Endothelial cell of umbilical vein (primary cell): ENCODE results near the gene GZMM. TPM values are rescaled to one million over a fixed set of nuclear protein-coding genes. Genes with fewer than 3 reads are reported as not detected.

ENCODE experiments used
- BruUV-seq: library from RNA; stranded (reverse); fragments of 400-500 nt; replicated peaks from 2 replicates; lab custom pipeline; 2021; lab: Mats Ljungman, UMichigan
- CTCF ChIA-PET: fragments of 300-600, 350-600 bp; sonication (Branson Sonifier 250); formaldehyde crosslinking; loops from one replicate; lab custom pipeline; 2021; ENCODE audit warnings: antibody characterized with exemption, inconsistent platforms; lab: Charles Lee
- POLR2A ChIA-PET: fragments of 300-600, 350-600 bp; sonication (Branson Sonifier 250); formaldehyde crosslinking; loops from one replicate; lab custom pipeline; 2021; ENCODE audit warnings: antibody characterized with exemption, inconsistent platforms; lab: Charles Lee
- DNase-seq: peaks from one replicate; pipeline ENCODE4 v3.0.0-alpha.2; 2011; ENCODE audit warnings: low read depth, low spot score
- FAIRE-seq: peaks from 2 replicates; lab custom pipeline; 2011; peaks lifted over from hg19 to GRCh38; lab: Jason Lieb, UNC
- H2AFZ ChIP-seq: 2 replicates; pipeline ENCODE4 v1.6.0; 2012; ENCODE audit warnings: low read depth, low read length, control low read depth, inconsistent platforms
- H3K27ac ChIP-seq: 2 replicates; pipeline ENCODE4 v1.5.1; 2011; ENCODE audit warnings: low read depth, mild to moderate bottlenecking, control low read depth, low read length, moderate library complexity; ENCODE audit not compliant: insufficient read depth
- H3K27me3 ChIP-seq, 2 experiments: 2 replicates each; pipeline versions ENCODE4 v1.6.0 to v1.6.1; 2011; ENCODE audit warnings: low read length in 2 of 2, mixed read lengths in 1 of 2; ENCODE audit not compliant: control insufficient read depth in 2 of 2, insufficient read depth in 2 of 2
- H3K36me3 ChIP-seq, 2 experiments: 2 replicates in 1 of 2; 3 replicates in 1 of 2; pipeline ENCODE4 v1.5.1; 2011; ENCODE audit warnings: low read length in 2 of 2, mild to moderate bottlenecking in 1 of 2, moderate library complexity in 1 of 2; ENCODE audit not compliant: control insufficient read depth in 2 of 2, insufficient read depth in 2 of 2; ENCODE audit errors: extremely low read depth in 1 of 2
- H3K4me1 ChIP-seq: 3 replicates; pipeline ENCODE4 v1.5.1; 2011; ENCODE audit warnings: mild to moderate bottlenecking, low read length; ENCODE audit not compliant: control insufficient read depth, insufficient read depth; ENCODE audit errors: extremely low read depth
- H3K4me2 ChIP-seq: 2 replicates; pipeline ENCODE4 v1.6.1; 2011; ENCODE audit warnings: low read length, control low read depth, mixed read lengths; ENCODE audit not compliant: insufficient read depth
- H3K4me3 ChIP-seq, 3 experiments: fragments of 200-600 bp in 1 of 3; sonication (generic), shearing (Covaris generic) in 1 of 3; replicated peaks in 1 of 3; 2 replicates each; pipeline ENCODE4 v1.5.1; 2011 to 2016; ENCODE audit warnings: control low read depth in 3 of 3, low read length in 3 of 3, mild to moderate bottlenecking in 2 of 3, inconsistent platforms in 1 of 3, low read depth in 1 of 3, moderate library complexity in 1 of 3; ENCODE audit not compliant: insufficient read depth in 1 of 3
- H3K79me2 ChIP-seq: 2 replicates; pipeline ENCODE4 v1.6.0; 2012; ENCODE audit warnings: low read length, inconsistent platforms; ENCODE audit not compliant: control insufficient read depth, insufficient read depth
- H3K9ac ChIP-seq: replicated peaks from 2 replicates; pipeline ENCODE3; 2011; ENCODE audit warnings: low read length, control low read depth; ENCODE audit not compliant: insufficient read depth; ENCODE audit errors: extremely low read depth
- H3K9me1 ChIP-seq: replicated peaks from 3 replicates; pipeline ENCODE4 v1.6.0; 2011; ENCODE audit warnings: mild to moderate bottlenecking, low read length; ENCODE audit not compliant: control insufficient read depth, insufficient read depth; ENCODE audit errors: extremely low read depth
- H3K9me3 ChIP-seq: replicated peaks from 2 replicates; pipeline ENCODE4 v1.5.1; 2012; ENCODE audit warnings: low read length, inconsistent platforms; ENCODE audit not compliant: control insufficient read depth, insufficient read depth
- H4K20me1 ChIP-seq: replicated peaks from 2 replicates; pipeline ENCODE3; 2011; ENCODE audit warnings: mild to moderate bottlenecking, low read length; ENCODE audit not compliant: control insufficient read depth, insufficient read depth; ENCODE audit errors: extremely low read depth
- EZH2 ChIP-seq: IDR thresholded peaks from 2 replicates; pipeline ENCODE4 v1.6.1; 2012; ENCODE audit warnings: borderline replicate concordance, low read depth, mild to moderate bottlenecking, moderate library complexity, low read length, inconsistent platforms; ENCODE audit not compliant: severe bottlenecking
- FOS ChIP-seq: IDR thresholded peaks from 2 replicates; pipeline ENCODE4 v1.6.1; 2011; ENCODE audit warnings: mild to moderate bottlenecking, low read length, moderate library complexity, borderline replicate concordance; ENCODE audit not compliant: insufficient read depth
- GATA2 ChIP-seq: IDR thresholded peaks from 2 replicates; pipeline ENCODE4 v1.7.0; 2011; ENCODE audit warnings: low read depth, mild to moderate bottlenecking, moderate library complexity, mixed read lengths, low read length; ENCODE audit not compliant: insufficient read length, insufficient read depth
- JUN ChIP-seq: IDR thresholded peaks from 2 replicates; pipeline ENCODE4 v1.6.1; 2011; ENCODE audit warnings: borderline replicate concordance, low read depth; ENCODE audit not compliant: insufficient read length, insufficient read depth
- MYC ChIP-seq: IDR thresholded peaks from one replicate; pipeline ENCODE4 v1.6.1; 2011; ENCODE audit warnings: mild to moderate bottlenecking, low read depth, low read length
- POLR2A ChIP-seq: IDR thresholded peaks from 2 replicates; pipeline ENCODE4 v1.6.1; 2012; ENCODE audit warnings: low read depth, mild to moderate bottlenecking, control low read depth, low read length
- POLR2AphosphoS5 ChIP-seq: IDR thresholded peaks from 2 replicates; pipeline ENCODE4 v1.6.1; 2012; ENCODE audit warnings: low read depth, mild to moderate bottlenecking, control low read depth, low read length, moderate library complexity; ENCODE audit not compliant: insufficient read depth
- dilution Hi-C: fragments of 300-500 bp; cut with MboI; formaldehyde crosslinking; loops from one replicate; pipeline ENCODE4 v1.15.0; 2019; ENCODE audit warnings: low sequenced_read_pairs; ENCODE audit not compliant: extremely low pct_ligation_motif_present
- intact Hi-C: fragments of 100-400 bp; cut with micrococcal nuclease; formaldehyde crosslinking; loops from one replicate; pipeline ENCODE4 v1.10.0; 2022
- polyA plus RNA-seq, 4 experiments: library from polyadenylated mRNA; depleted of rRNA in 3 of 4; stranded (reverse) in 3 of 4; unstranded in 1 of 4; fragments of >200 nt; gene quantifications; 2 replicates each; pipeline versions ENCODE4 v1.2.1 to v1.2.3, GENCODE V29; 2011 to 2012; ENCODE audit warnings: missing spikeins in 1 of 4
- total RNA-seq: library from RNA; stranded (reverse); gene quantifications from 2 replicates; pipeline ENCODE4 v1.2.3, GENCODE V29; 2021
- TF ChIP-seq, protein P1 (sequence below), 2 donors: IDR thresholded peaks; 1 replicate in 1 of 2; 2 replicates in 1 of 2; pipeline ENCODE4 v1.5.1; 2011; ENCODE audit warnings: low read length in 2 of 2, mild to moderate bottlenecking in 2 of 2, moderate library complexity in 2 of 2, control low read depth in 1 of 2, inconsistent platforms in 1 of 2, low read depth in 1 of 2; ENCODE audit not compliant: insufficient read depth in 1 of 2; ENCODE audit errors: extremely low read depth in 1 of 2
- TF ChIP-seq, protein P2 (sequence below): IDR thresholded peaks from 2 replicates; pipeline ENCODE4 v1.6.1; 2011; ENCODE audit not compliant: insufficient read depth, insufficient read length

The GZMM gene
- total and polyA plus RNA-seq, 2 donors (not counting 3 experiments of a cell fraction or from before 2014, with no cell fraction given): not detected

DNA sequence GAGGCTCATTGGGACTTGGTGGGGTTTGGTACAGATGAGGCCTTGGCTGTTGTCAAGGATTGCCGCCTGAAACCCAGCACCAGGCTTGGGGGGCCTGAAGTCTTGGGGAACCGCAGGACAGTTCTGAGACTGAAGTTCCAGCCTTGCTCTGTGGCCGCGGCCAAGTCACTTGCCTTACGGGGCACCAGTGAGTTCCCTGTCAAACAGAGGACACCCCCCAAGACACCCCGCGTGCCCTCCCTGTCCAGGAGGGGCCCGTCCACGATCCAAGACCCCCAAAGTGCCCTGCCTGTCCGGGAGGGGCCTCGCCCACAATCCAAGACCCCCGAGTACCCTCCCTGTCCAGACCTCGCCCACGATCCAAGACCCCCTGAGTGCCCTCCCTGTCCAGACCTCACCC lies 9.8 kb upstream of the GZMM start:
- BruUV-seq: no TSS peak
- CTCF ChIA-PET: interaction anchor here (1.0 kb wide), 1 partner anchor 66 kb away, joined by 3 read pairs; no protein-coding TSS in a partner anchor
- TF ChIP-seq FOS: no peak
- TF ChIP-seq, protein P1, sequence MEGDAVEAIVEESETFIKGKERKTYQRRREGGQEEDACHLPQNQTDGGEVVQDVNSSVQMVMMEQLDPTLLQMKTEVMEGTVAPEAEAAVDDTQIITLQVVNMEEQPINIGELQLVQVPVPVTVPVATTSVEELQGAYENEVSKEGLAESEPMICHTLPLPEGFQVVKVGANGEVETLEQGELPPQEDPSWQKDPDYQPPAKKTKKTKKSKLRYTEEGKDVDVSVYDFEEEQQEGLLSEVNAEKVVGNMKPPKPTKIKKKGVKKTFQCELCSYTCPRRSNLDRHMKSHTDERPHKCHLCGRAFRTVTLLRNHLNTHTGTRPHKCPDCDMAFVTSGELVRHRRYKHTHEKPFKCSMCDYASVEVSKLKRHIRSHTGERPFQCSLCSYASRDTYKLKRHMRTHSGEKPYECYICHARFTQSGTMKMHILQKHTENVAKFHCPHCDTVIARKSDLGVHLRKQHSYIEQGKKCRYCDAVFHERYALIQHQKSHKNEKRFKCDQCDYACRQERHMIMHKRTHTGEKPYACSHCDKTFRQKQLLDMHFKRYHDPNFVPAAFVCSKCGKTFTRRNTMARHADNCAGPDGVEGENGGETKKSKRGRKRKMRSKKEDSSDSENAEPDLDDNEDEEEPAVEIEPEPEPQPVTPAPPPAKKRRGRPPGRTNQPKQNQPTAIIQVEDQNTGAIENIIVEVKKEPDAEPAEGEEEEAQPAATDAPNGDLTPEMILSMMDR (IDR thresholded peaks at IDR 0.05; ENCODE audit: extremely low read depth in 1 of 2, insufficient read depth in 1 of 2, low read depth in 1 of 2, low read length in 2 of 2): peak in 1 of 2 donors; percentile 8
- Histone ChIP-seq H3K4me1 (peaks cover 17% of the 10 kb centered on the region), H3K79me2 (peaks cover 46% of the 10 kb centered on the region), H2AFZ (no peak overlapping the region), H4K20me1 (no peaks in the 10 kb centered on the region), H3K9me3 (no peaks in the 10 kb centered on the region), H3K9me1 (no peaks in the 10 kb centered on the region), H3K27me3 (no peaks in the 10 kb centered on the region), H3K9ac (peak overlapping the region; percentile 93), H3K36me3 (peaks cover 5 to 32% of the 10 kb centered on the region in 2 experiments), H3K27ac (no peak overlapping the region), H3K4me3 (no peak overlapping the region), H3K4me2 (peak overlapping the region; percentile 73)
- DNase-seq (no peak), FAIRE-seq (no peak)
- intact Hi-C loops: no loop called here
- dilution Hi-C loops: no loop called here
- POLR2A ChIA-PET: no interaction called here

DNA sequence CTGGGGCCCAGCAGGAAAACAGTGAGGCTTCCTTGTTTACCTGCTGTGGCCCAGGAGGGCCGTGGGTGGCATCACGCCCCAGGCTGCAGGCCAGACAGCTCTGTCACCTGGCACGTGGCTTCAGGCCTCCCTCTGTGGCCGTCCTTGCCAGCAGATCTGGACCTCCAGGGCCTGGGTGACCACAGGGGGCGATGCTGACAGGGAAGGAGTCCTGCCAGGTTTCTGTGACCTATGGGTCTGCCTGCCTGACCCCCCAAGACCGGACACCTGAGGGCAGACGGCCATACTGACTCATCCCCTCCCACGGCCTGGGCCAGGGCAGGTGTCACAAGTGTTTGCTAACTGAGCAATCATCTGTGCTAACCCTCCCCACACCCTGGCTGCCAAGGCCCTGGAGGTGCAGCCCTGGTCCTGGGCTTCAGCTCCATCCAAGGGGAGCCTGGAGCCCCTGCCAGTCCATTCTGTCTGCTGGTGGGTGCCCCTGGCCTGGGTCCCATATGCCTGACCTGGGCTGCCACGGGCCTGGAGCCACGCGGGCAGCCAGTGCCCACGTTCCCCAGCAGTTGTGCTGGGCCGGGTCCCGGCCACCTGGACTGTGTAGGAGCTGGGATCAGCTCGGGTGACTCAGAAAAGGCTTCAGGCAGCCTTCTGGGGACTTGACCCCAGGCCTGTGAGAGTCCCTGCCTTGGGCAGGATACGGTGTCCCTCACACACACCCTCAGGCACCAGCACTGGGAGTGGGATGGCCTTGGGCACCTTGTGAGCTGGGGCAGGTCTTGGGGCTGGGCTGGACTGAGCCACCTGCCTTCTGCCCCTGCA lies 8.6 kb upstream of the GZMM start:
- peaks cover 5 to 37% of the 10 kb centered on the region in 2 experiments for H3K36me3 ChIP-seq
- ChIA-PET POLR2A (no interaction called here), CTCF (no interaction called here)
- intact Hi-C loops: no loop called here
- FAIRE-seq (no peak), DNase-seq (no peak)
- H3K4me1 ChIP-seq: peaks cover 17% of the 10 kb centered on the region
- no TSS peak for BruUV-seq
- no peak overlapping the region for H3K27ac ChIP-seq
- H3K9me3 ChIP-seq: no peaks in the 10 kb centered on the region
- no peak overlapping the region for H3K9ac ChIP-seq
- H3K79me2 ChIP-seq: peaks cover 46% of the 10 kb centered on the region
- H3K4me3 ChIP-seq: no peak overlapping the region
- TF ChIP-seq FOS (no peak), POLR2A (no peak), POLR2AphosphoS5 (no peak), EZH2 (no peak), GATA2 (no peak), MYC (no peak), JUN (no peak)
- TF ChIP-seq, protein P1 (IDR thresholded peaks at IDR 0.05; ENCODE audit: extremely low read depth in 1 of 2, insufficient read depth in 1 of 2, low read depth in 1 of 2, low read length in 2 of 2): no peak
- TF ChIP-seq, protein P2, sequence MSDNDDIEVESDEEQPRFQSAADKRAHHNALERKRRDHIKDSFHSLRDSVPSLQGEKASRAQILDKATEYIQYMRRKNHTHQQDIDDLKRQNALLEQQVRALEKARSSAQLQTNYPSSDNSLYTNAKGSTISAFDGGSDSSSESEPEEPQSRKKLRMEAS: no peak
- no peak overlapping the region for H3K4me2 ChIP-seq
- H3K9me1 ChIP-seq: no peaks in the 10 kb centered on the region
- H4K20me1 ChIP-seq: no peaks in the 10 kb centered on the region
- dilution Hi-C loops: no loop called here
- no peak overlapping the region for H2AFZ ChIP-seq
- no peaks in the 10 kb centered on the region for H3K27me3 ChIP-seq
